GM12801 (cell line): Measurements from ENCODE around the gene ARVCF.

Experiments
- CTCF ChIP-seq: IDR thresholded peaks from one replicate; pipeline ENCODE4 v1.5.1; 2011; ENCODE audit warnings: control low read depth; ENCODE audit not compliant: insufficient read length; ENCODE audit errors: extremely low read depth

Gene ARVCF

GRCh38 chr22:19974935-19975706 is 41.5 kb downstream of the ARVCF start:
- TF ChIP-seq CTCF: no peak

GRCh38 chr22:19974268-19974861 is 42.3 kb downstream of the ARVCF start:
- no peak for TF ChIP-seq CTCF

GRCh38 chr22:19973551-19974267 is 42.9 kb downstream of the ARVCF start:
- TF ChIP-seq CTCF: no peak

- no peak for TF ChIP-seq CTCF
Measured at GRCh38 chr22:19972652-19973550, 43.7 kb downstream of the ARVCF start.

- TF ChIP-seq CTCF: no peak
Measured at GRCh38 chr22:19972251-19972650, 44.4 kb downstream of the ARVCF start.

GRCh38 chr22:19971276-19972124 is 45.1 kb downstream of the ARVCF start:
- TF ChIP-seq CTCF: no peak
